GM23338 (cell line): ENCODE results near the gene ADAMTSL5.

Source experiments
- CREB1 ChIP-seq: fragments of 250-450 bp; sonication (Bioruptor Pico); IDR thresholded peaks from 2 replicates; pipeline ENCODE4 v1.5.0; 2020; ENCODE audit warnings: low read depth, mild to moderate bottlenecking, moderate library complexity
- CTCF ChIP-seq, 2 experiments: fragments of 200-600 bp in 1 of 2; sonication (generic) in 1 of 2; conservative IDR thresholded peaks; 2 replicates each; pipeline versions ENCODE4 v1.5.1 to v1.6.1; 2016 to 2017; ENCODE audit warnings: antibody characterized with exemption in 2 of 2, low read depth in 2 of 2, mild to moderate bottlenecking in 2 of 2, moderate library complexity in 1 of 2
- ETS1 ChIP-seq: IDR thresholded peaks from 2 replicates; pipeline ENCODE4 v1.6.1; 2016; ENCODE audit warnings: antibody characterized with exemption
- EZH2 ChIP-seq: fragments of 200-600 bp; sonication (generic); IDR thresholded peaks from one replicate; pipeline ENCODE4 v1.8.0; 2017; ENCODE audit warnings: antibody characterized with exemption, mild to moderate bottlenecking, low read depth; ENCODE audit not compliant: unreplicated experiment
- EZH2phosphoT487 ChIP-seq: fragments of 200-600 bp; sonication (generic); IDR thresholded peaks from one replicate; pipeline ENCODE4 v1.8.1; 2018; ENCODE audit warnings: antibody characterized with exemption; ENCODE audit not compliant: unreplicated experiment
- JUNB ChIP-seq: IDR thresholded peaks from one replicate; pipeline ENCODE4 v1.6.1; 2016; ENCODE audit warnings: antibody characterized with exemption; ENCODE audit not compliant: unreplicated experiment
- POLR2AphosphoS5 ChIP-seq: IDR thresholded peaks from 2 replicates; pipeline ENCODE4 v1.6.1; 2016; ENCODE audit warnings: antibody characterized with exemption, low read depth
- REST ChIP-seq: IDR thresholded peaks from one replicate; pipeline ENCODE4 v1.6.1; 2018; ENCODE audit warnings: antibody characterized with exemption; ENCODE audit not compliant: unreplicated experiment
- ZNF114 ChIP-seq: fragments of 250-450 bp; sonication (Bioruptor Pico); IDR thresholded peaks from 2 replicates; pipeline ENCODE4 v1.5.0; 2020; ENCODE audit warnings: mild to moderate bottlenecking, moderate library complexity

- TF ChIP-seq ETS1 (no peak), REST (no peak), CTCF (conservative IDR thresholded peaks at IDR 0.05; ENCODE audit: low read depth in 2 of 2) (no peak), POLR2AphosphoS5 (no peak), EZH2phosphoT487 (no peak), CREB1 (no peak), EZH2 (no peak), JUNB (no peak), ZNF114 (no peak)
Observed at GRCh38 chr19:1457892-1458291, 54.9 kb downstream of the ADAMTSL5 start.
